Measurements from ENCODE around the gene OR10S1.
"Not testable (repeated sequence)": the region's sequence is repeated elsewhere in the genome, so short reads cannot be mapped to it uniquely, and the experiment has no call there.

The OR10S1 gene, protein sequence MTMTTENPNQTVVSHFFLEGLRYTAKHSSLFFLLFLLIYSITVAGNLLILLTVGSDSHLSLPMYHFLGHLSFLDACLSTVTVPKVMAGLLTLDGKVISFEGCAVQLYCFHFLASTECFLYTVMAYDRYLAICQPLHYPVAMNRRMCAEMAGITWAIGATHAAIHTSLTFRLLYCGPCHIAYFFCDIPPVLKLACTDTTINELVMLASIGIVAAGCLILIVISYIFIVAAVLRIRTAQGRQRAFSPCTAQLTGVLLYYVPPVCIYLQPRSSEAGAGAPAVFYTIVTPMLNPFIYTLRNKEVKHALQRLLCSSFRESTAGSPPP

DNA sequence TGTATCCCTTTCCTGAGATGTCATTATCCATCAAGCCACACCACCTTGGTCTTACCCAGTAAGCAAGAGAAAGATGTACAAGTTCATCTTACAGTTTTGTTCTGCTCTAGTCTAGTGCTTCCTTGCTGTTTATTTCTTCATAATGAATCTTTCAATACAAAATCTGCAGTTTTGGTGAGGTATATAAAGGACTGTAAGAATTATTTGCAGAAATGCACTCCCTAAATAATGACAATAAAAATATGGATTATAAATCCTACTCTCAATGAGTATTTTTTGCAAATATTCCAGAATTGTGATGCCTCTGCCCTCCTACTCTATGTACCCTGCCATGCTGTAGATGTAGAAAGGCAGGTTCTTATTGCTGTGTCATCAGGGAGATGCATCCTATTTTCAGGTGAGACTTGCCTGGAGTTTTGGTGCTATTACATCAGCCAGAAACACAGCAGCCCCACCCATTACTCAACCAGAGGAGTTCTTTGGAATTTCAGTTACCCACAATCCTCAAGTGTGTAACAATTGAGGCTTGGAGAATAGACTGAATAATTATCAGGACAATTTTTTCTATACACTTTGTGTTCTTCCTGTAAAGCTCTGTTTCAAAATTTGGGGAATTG, at the start of gene OR10S1:
OR10S1 (minus strand) TSS at position 51 of the 617 bp plus-strand sequence. CDS start 117 bp downstream, outside the sequence.
- no peak for DNase-seq

DNA sequence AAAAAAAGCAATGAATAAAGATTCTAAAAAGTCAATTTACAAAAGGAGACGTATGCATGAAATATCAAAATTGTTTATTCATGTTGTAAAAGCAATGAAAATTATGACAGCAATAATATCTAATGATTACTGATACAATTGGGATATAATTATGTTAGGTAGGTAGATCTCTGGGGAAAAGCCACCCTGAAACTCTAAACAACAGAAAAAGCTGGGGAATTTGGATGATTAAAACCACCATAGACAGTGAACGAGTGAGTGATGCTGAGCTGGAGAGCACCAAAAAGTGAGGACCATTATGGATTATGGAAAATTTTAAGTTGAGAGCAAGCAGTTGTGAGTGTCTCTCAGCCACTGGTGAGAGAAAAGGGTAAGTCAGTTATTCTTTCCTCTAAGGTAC, 48.9 kb upstream of the OR10S1 start, which contains the start of gene OR10G8:
OR10G8 (plus strand) TSS at position 301 of the 400 bp plus-strand sequence. CDS start 2,825 bp downstream, outside the sequence.
- DNase-seq = no peak

DNA sequence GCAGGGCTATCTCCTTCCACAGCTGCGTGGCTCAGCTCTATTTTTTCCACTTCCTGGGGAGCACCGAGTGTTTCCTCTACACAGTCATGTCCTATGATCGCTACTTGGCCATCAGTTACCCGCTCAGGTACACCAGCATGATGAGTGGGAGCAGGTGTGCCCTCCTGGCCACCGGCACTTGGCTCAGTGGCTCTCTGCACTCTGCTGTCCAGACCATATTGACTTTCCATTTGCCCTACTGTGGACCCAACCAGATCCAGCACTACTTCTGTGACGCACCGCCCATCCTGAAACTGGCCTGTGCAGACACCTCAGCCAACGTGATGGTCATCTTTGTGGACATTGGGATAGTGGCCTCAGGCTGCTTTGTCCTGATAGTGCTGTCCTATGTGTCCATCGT, 38.3 kb upstream of the OR10S1 start:
- not testable (repeated sequence) for DNase-seq

DNA sequence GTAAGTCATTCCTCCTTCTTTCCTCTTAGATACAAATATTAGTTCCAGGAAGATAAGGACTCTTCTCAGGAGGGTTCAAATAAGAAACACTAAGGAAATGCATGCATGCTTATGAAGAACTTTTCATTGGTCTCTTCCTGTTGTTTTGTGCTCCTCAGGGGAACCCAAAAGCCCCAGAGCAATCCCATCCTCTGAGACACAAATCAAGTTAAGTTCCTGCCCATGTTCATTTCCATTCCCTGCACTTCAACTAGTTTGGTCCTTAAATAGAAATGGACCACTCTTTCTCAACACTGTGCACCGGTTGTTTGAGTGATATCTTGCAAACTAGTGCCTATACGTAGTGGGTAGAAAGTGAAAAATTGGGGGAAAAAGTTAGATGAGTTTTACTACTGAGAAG, 35.1 kb upstream of the OR10S1 start, which contains the start of gene OR10G4:
OR10G4 (plus strand) TSS at position 301 of the 400 bp plus-strand sequence. CDS start 2,578 bp downstream, outside the sequence.
- no peak for DNase-seq

DNA sequence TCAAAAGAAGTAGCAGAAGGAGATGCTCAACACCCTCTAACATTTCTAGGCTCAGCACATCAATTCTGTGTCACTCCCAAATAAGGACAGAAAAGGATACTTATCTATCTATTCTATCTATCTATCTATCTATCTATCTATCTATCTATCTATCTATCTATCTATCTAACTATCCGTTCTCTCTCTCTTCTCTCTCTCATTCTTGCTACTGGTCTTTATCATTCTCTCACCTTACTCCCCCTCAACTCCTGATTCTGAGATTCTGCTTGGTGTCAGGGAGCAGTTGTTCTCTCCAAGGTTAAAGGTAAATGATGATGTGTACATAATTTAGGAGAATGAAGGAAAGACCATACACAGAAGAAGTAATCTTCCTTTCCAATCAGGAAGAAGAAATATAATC, 17.5 kb upstream of the OR10S1 start, which contains the start of gene OR10G6:
OR10G6 (minus strand) TSS at position 43 of the 400 bp plus-strand sequence; CDS start at position 43, 0 bp downstream.
- DNase-seq = no peak

DNA sequence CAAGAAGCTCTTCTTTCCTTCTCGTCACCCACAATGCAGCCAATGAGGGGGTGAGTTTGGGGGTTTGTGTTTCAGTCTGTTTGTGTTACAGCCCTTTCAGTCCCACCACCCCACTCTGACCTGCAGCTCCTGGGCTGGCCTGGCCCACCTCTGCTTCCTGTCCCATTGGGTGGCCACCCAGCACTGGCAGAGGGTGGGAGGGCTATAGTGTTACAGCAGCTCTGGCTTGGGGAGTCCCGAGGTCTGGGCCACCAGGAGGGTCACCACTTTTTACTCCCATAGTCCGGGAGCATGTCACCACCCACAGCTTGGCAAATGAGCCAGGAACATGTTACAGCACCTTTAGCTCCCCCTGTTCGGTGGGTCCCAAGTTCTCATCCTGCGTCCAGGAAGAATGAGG, 1.7 kb upstream of the OR10S1 start:
- DNase-seq = no peak

DNA sequence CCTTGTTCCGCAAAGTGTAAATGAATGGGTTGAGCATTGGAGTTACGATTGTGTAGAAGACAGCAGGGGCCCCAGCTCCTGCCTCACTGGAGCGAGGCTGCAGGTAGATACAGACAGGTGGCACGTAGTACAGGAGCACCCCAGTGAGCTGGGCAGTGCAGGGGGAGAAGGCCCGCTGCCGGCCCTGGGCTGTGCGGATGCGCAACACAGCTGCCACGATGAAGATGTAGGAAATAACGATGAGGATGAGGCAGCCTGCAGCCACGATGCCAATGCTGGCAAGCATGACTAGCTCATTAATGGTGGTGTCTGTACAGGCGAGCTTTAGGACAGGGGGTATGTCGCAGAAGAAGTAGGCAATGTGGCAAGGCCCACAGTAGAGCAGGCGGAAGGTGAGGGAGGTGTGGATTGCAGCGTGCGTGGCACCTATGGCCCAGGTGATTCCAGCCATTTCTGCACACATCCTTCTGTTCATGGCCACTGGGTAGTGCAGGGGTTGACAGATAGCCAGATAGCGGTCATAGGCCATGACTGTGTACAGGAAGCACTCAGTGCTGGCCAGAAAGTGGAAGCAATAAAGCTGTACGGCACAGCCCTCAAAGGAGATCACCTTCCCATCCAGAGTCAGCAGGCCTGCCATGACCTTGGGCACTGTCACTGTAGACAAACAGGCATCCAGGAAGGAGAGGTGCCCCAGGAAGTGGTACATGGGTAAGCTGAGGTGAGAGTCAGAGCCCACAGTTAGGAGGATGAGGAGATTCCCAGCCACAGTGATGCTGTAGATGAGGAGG, 616 bp downstream of the OR10S1 start:
- no peak for DNase-seq

DNA sequence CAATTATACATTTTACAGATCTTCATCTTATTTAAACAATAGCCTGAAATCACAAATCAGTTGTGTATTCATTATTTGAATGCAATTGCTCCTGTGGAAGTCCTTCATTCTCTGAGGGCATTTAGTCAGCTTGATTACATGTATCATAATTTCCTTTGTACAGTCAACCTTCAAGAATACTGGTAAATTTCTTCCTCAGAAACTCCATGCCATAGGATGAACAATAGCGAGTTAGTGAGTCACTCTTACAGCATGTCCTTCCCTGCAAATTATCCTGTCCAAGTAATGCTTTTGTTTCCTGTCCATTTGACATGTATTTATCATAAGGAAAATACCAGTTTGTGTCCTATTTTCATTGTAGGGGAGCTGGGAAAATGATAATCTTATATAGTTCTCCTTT, 3.8 kb downstream of the OR10S1 start:
- DNase-seq = no peak

DNA sequence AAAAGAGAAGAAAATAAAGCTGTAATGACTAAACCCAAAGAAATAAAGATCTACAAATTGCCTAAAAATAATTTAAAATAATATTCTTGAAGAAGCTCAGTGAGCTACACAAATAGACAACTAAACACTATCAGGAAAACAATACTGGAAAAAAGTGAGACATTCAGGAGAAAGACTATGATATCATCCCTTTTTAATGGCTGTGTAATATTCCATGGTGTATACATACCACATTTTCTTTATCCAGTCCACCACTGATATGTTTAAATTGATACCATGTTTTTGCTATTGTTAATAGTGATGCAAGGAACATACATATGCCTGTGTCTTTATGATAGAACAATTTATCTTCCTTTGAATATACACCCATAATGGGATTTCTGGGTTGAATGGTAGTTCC, 20.8 kb downstream of the OR10S1 start:
- DNase-seq = no peak

DNA sequence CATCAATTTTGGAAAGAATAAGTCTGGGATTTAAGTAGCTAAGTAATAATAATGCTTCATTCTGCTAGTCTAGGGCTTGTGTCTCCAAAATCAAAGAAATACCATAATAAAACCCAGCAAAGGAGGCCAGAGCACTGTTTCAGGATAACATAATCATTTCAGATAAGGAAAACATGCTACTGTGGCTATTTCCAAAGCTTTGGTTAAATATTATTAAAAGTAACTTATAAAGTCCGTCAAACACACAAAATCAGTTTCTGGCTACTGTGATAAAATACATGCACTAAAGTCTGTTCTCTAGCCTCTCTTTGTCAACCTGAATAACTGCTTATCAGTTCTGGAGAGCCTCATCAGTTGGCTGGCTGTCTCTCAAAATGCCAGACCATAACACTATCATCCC, 32.4 kb downstream of the OR10S1 start:
- DNase-seq = no peak

DNA sequence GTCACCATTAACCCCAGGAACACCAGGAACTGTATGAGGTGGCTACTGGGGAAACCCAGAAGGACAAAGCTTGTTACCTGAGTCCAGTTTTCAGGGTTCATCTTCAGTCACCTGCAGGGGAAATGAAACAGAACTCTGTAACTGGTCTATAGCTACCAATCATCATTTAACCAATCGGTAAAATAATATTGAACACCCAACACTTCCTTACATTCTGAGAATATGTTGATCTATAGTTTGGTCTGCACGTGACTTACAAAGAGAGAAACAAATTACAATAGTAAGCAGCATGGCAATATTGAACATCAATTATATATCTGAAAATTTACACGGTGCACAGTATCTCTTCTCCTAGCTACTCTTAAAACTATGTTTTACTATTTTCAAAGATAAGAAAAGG, 33.8 kb downstream of the OR10S1 start, which contains the start of gene OR6T1:
OR6T1 (minus strand) TSS at position 101 of the 400 bp plus-strand sequence; CDS start at position 101, 0 bp downstream.
- DNase-seq = no peak

DNA sequence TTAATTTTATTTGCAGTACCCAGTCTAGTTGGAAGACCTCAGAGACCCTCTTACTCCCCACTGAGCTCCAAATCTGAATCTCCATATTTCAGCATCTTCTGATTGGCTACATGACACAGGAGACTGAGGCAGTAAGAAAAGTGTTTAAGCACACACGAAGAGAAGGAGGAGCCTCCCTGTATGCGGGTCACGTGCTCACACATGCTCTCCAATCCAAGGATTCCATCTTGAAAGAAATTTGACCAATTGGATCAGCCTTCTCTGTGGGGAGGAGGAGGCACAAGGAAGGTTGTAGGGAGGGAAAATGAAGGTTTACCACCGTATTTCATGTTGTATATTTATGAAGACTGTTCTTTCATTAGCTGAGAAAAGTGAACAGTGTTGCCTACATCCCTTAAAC, 35.2 kb downstream of the OR10S1 start:
- no peak for DNase-seq

DNA sequence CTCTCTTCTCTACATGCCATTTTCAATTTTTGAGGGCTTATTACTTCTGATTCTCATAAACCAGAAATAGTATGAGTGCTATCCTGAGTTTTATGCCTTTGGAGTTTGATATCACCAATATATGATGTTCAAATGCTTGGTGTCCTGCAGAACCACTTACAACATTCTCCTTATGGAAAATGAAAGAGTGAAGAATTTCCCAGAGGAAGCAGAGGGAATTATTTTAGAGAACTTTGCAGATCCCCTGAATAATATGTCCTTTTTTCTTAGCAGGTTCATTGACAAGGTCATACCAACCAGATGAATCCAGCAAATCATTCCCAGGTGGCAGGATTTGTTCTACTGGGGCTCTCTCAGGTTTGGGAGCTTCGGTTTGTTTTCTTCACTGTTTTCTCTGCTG, 38.3 kb downstream of the OR10S1 start, which contains the start of gene OR4D5:
OR4D5 (plus strand) TSS at position 301 of the 400 bp plus-strand sequence; CDS start at position 301, 0 bp downstream.
- no peak for DNase-seq
